Measurements from ENCODE around the gene QRICH2. TPM values are rescaled to one million over a fixed set of nuclear protein-coding genes. Genes with fewer than 3 reads are reported as not detected.

Gene QRICH2
- total RNA-seq, 1 donor from 2014 or later: 15.0 TPM

DNA sequence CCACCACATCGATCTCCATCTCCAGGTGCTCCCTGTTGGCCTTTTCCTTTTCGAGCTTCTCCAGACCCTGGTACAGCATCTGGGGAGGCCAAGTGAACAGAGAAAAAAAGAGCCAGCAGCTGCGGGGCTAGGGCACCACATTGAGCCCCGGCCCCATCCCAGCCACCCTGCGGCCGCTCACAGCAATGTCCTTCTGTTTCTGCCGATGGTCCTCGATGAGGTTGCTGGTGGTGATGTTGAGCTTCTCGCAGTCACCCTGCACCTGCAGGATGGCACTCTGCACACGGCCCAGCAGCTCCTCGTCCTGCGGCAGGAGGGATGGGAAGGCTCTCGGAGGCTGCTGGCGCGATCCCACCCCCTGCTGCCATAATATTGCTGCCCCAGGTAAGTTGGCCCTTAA is 27.4 kb downstream of the QRICH2 start:
- Mint-ChIP-seq H3K9me3 (ENCODE audit: unreplicated experiment) (no peaks in the 10 kb centered on the region), H3K4me3 (ENCODE audit: unreplicated experiment) (no peak overlapping the region), H3K4me1 (ENCODE audit: unreplicated experiment) (no peaks in the 10 kb centered on the region), H3K27ac (ENCODE audit: unreplicated experiment) (no peak overlapping the region), H3K27me3 (ENCODE audit: unreplicated experiment) (peaks cover 14% of the 10 kb centered on the region), H3K36me3 (ENCODE audit: low read depth, unreplicated experiment) (peaks cover 19% of the 10 kb centered on the region)
- TF ChIP-seq, protein P1, sequence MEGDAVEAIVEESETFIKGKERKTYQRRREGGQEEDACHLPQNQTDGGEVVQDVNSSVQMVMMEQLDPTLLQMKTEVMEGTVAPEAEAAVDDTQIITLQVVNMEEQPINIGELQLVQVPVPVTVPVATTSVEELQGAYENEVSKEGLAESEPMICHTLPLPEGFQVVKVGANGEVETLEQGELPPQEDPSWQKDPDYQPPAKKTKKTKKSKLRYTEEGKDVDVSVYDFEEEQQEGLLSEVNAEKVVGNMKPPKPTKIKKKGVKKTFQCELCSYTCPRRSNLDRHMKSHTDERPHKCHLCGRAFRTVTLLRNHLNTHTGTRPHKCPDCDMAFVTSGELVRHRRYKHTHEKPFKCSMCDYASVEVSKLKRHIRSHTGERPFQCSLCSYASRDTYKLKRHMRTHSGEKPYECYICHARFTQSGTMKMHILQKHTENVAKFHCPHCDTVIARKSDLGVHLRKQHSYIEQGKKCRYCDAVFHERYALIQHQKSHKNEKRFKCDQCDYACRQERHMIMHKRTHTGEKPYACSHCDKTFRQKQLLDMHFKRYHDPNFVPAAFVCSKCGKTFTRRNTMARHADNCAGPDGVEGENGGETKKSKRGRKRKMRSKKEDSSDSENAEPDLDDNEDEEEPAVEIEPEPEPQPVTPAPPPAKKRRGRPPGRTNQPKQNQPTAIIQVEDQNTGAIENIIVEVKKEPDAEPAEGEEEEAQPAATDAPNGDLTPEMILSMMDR (IDR thresholded peaks at IDR 0.05; ENCODE audit: unreplicated experiment): no peak
- no peak for DNase-seq (ENCODE audit: low spot score)

DNA sequence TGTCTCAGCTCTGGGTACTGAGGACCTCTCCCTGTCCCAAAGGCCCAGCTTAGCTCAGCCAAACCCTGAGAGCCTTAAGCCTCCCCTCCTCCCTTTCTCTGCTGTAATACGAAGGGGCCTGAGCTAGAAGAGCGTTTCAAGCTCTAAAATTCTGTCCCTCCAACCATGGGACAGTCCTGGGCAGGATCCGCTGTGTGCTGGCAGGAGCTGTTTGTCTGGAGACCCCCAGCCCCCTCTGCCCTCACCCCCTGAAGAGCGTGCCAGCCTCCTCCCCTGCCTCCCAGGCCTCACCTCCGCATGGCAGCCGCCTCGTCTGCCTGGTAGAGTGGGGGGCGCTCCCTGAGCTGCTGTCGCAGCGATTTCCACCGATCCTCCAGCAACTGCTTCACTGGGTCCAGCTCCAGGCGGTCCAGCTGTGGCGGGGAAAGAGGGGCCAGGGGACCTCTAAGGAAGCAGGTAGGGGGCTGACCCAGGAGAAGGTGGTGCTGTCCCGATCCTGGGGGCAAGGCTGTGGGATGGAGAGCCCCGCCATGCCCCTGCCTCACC is 28.3 kb downstream of the QRICH2 start:
- Mint-ChIP-seq H3K4me3 (ENCODE audit: unreplicated experiment) (no peak overlapping the region), H3K27ac (ENCODE audit: unreplicated experiment) (no peak overlapping the region), H3K9me3 (ENCODE audit: unreplicated experiment) (no peaks in the 10 kb centered on the region), H3K27me3 (ENCODE audit: unreplicated experiment) (peaks cover 15% of the 10 kb centered on the region), H3K4me1 (ENCODE audit: unreplicated experiment) (no peaks in the 10 kb centered on the region), H3K36me3 (ENCODE audit: low read depth, unreplicated experiment) (peaks cover 21% of the 10 kb centered on the region)
- no peak for DNase-seq (ENCODE audit: low spot score)
- TF ChIP-seq, protein P1 (IDR thresholded peaks at IDR 0.05; ENCODE audit: unreplicated experiment): peak; percentile 61

DNA sequence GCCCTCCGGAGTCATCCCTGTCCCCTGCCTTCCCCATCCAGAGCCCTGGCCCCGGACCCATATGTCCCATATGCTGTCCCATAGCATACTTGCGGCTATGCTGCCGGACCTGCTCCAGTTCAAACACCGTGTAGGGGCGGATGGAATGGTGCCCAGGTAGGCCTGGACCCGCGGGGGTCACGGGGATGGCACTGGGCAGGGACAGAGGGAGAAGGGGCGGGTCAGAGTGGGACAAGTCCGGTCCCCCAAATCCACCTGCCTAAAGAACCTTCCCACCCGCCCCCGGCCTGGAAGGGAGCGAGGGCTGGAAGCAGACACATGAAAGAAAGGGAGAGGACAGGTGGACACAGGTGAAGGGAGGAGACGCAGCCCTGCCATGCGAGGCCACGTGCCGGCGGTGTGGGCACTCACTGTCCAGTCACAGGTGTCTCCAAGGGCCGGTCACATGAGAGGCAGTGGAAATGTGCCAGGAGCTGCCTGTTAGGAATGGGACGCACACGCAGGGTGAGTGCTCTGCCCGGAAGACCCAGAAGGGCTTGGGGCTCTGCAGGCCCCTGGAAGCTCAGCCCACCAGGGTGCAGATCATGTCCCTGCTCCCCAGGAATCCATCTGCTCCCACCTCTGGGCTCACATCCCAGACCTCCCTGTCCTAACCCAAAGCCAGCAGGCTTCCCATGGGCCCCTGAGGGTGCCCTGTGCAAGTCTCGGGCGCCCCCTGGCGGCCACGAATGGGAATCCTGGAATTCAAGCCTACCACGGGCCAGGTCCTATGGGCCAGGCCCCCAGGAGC is 28.9 kb downstream of the QRICH2 start:
- no peaks in the 10 kb centered on the region for H3K4me1 Mint-ChIP-seq (ENCODE audit: unreplicated experiment)
- H3K27me3 Mint-ChIP-seq (ENCODE audit: unreplicated experiment): peaks cover 16% of the 10 kb centered on the region
- TF ChIP-seq, protein P1 (IDR thresholded peaks at IDR 0.05; ENCODE audit: unreplicated experiment): peak; percentile 98
- peaks cover 20% of the 10 kb centered on the region for H3K36me3 Mint-ChIP-seq (ENCODE audit: low read depth, unreplicated experiment)
- H3K4me3 Mint-ChIP-seq (ENCODE audit: unreplicated experiment): no peak overlapping the region
- DNase-seq (ENCODE audit: low spot score): peak; percentile 90
- no peaks in the 10 kb centered on the region for H3K9me3 Mint-ChIP-seq (ENCODE audit: unreplicated experiment)
- no peak overlapping the region for H3K27ac Mint-ChIP-seq (ENCODE audit: unreplicated experiment)

DNA sequence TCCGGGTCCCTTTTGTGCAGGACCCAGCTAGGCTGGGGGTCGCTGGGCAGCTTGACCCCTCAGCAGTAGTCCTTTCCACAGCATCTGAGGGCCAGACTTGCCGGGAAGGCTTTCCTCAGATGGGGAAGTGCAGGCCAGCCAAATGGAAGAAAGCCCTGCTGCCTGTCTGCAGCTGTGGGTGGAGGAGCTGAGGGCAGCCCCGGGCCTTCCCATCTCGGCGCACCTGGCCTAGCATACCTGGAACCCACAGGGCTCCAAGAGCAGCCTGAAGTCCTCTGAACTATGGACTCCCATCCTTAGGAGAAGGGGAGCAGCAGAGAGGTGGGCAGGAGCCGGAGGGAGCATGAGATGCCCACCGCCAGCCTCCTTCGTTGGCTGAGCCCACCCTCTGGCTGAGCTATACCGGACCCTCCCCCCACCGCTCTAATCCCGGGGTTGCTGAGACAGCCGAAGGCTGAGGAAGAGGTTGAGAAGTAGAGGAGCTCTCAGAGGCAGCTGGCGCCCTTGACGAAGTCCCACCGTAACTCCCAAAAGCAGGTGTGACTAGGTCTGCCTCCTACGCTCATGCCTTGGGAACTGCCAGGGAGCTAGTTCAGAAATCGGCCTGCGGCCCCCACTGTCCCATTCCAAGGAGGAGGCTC is 29.7 kb downstream of the QRICH2 start:
- Mint-ChIP-seq H3K4me3 (ENCODE audit: unreplicated experiment) (no peak overlapping the region), H3K27ac (ENCODE audit: unreplicated experiment) (no peak overlapping the region), H3K9me3 (ENCODE audit: unreplicated experiment) (no peaks in the 10 kb centered on the region), H3K27me3 (ENCODE audit: unreplicated experiment) (peaks cover 16% of the 10 kb centered on the region), H3K4me1 (ENCODE audit: unreplicated experiment) (no peaks in the 10 kb centered on the region), H3K36me3 (ENCODE audit: low read depth, unreplicated experiment) (peaks cover 19% of the 10 kb centered on the region)
- TF ChIP-seq, protein P1 (IDR thresholded peaks at IDR 0.05; ENCODE audit: unreplicated experiment): no peak
- DNase-seq (ENCODE audit: low spot score): no peak
